SK-N-SH (cell line): Measurements from ENCODE around the gene PNN. TPM values are rescaled to one million over a fixed set of nuclear protein-coding genes. Genes with fewer than 3 reads are reported as not detected.

Experiments
- CTCF ChIA-PET: fragments of 300-600, 350-600 bp; formaldehyde crosslinking; extraction: SDS; loops from one replicate; lab custom pipeline; 2021; lab: Yijun Ruan, JAX
- POLR2A ChIA-PET: fragments of 350-600 bp; sonication (Branson Sonifier 250); formaldehyde crosslinking; extraction: SDS; loops from one replicate; lab custom pipeline; 2020; ENCODE audit warnings: antibody characterized with exemption, inconsistent platforms; lab: Yijun Ruan, JAX
- DNase-seq: peaks from one replicate; pipeline ENCODE4 v3.0.0; 2012
- H2AFZ ChIP-seq: fragments of 200-600 bp; sonication (generic); 2 replicates; pipeline ENCODE4 v1.8.1; 2016; ENCODE audit warnings: antibody characterized with exemption, mild to moderate bottlenecking, low read depth
- H3F3A ChIP-seq: fragments of 200-600 bp; sonication (generic); replicated peaks from 2 replicates; pipeline ENCODE3; 2016; ENCODE audit warnings: antibody characterized with exemption, mild to moderate bottlenecking; ENCODE audit not compliant: insufficient read depth
- H3K27ac ChIP-seq, 2 experiments: fragments of 200-500 bp in 1 of 2; fragments of 200-600 bp in 1 of 2; sonication (Bioruptor generic) in 1 of 2; sonication (generic), shearing (Covaris generic) in 1 of 2; 2 replicates each; pipeline versions ENCODE4 v1.5.1 to v1.6.1; 2014 to 2016; ENCODE audit warnings: low read depth in 2 of 2, inconsistent platforms in 1 of 2, low read length in 1 of 2, mild to moderate bottlenecking in 1 of 2, mixed read lengths in 1 of 2
- H3K27me3 ChIP-seq: fragments of 200-600 bp; sonication (generic), shearing (Covaris generic); 2 replicates; pipeline ENCODE4 v1.6.1; 2016; ENCODE audit warnings: mixed run types; ENCODE audit not compliant: insufficient read depth
- H3K36me3 ChIP-seq, 2 experiments: fragments of 200-500 bp in 1 of 2; fragments of 200-600 bp in 1 of 2; sonication (Bioruptor generic) in 1 of 2; sonication (generic) in 1 of 2; replicated peaks in 1 of 2; 2 replicates each; pipeline versions ENCODE3 to v1.5.1; 2014 to 2016; ENCODE audit warnings: low read length in 1 of 2, mild to moderate bottlenecking in 1 of 2; ENCODE audit not compliant: insufficient read depth in 2 of 2, control insufficient read depth in 1 of 2
- H3K4me1 ChIP-seq, 2 experiments: fragments of 200-500 bp in 1 of 2; fragments of 200-600 bp in 1 of 2; sonication (Bioruptor generic) in 1 of 2; sonication (generic), shearing (Covaris generic) in 1 of 2; 2 replicates each; pipeline versions ENCODE4 v1.5.1 to v1.6.1; 2014 to 2016; ENCODE audit warnings: low read depth in 1 of 2, low read length in 1 of 2, mixed run types in 1 of 2; ENCODE audit not compliant: insufficient read depth in 2 of 2, control insufficient read depth in 1 of 2
- H3K4me2 ChIP-seq: fragments of 200-600 bp; sonication (generic), shearing (Covaris generic); 2 replicates; pipeline ENCODE4 v1.6.1; 2017; ENCODE audit warnings: mixed run types
- H3K4me3 ChIP-seq, 2 experiments: fragments of 200-500 bp in 1 of 2; fragments of 200-600 bp in 1 of 2; sonication (Bioruptor generic) in 1 of 2; sonication (generic), shearing (Covaris generic) in 1 of 2; 2 replicates each; pipeline versions ENCODE4 v1.5.1 to v1.8.1; 2014 to 2016; ENCODE audit warnings: low read depth in 2 of 2, inconsistent platforms in 1 of 2, low read length in 1 of 2, mild to moderate bottlenecking in 1 of 2, mixed read lengths in 1 of 2, moderate library complexity in 1 of 2
- H3K79me2 ChIP-seq: fragments of 200-600 bp; sonication (generic); 2 replicates; pipeline ENCODE4 v1.8.1; 2017; ENCODE audit warnings: mild to moderate bottlenecking; ENCODE audit not compliant: insufficient read depth
- H3K9ac ChIP-seq: fragments of 200-600 bp; sonication (generic); 2 replicates; pipeline ENCODE4 v1.6.1; 2017; ENCODE audit warnings: mixed run types
- H3K9me2 ChIP-seq: fragments of 200-600 bp; sonication (generic); 2 replicates; pipeline ENCODE4 v1.6.1; 2017; ENCODE audit warnings: mixed run types
- H3K9me3 ChIP-seq: fragments of 200-600 bp; sonication (generic); 2 replicates; pipeline ENCODE4 v1.6.1; 2017; ENCODE audit warnings: mixed run types, mild to moderate bottlenecking, moderate library complexity
- H4K20me1 ChIP-seq: fragments of 200-600 bp; sonication (generic); 2 replicates; pipeline ENCODE4 v1.6.1; 2017; ENCODE audit warnings: mild to moderate bottlenecking, mixed run types; ENCODE audit not compliant: insufficient read depth
- CHD2 ChIP-seq: fragments of 150-350 bp; IDR thresholded peaks from 2 replicates; pipeline ENCODE4 v1.6.1; 2018; ENCODE audit warnings: low read length; ENCODE audit not compliant: partially characterized antibody
- ELF1 ChIP-seq: IDR thresholded peaks from 2 replicates; pipeline ENCODE4 v1.4.0; 2012
- EZH2phosphoT487 ChIP-seq: fragments of 200-600 bp; sonication (generic); IDR thresholded peaks from 2 replicates; pipeline ENCODE4 v1.6.1; 2017; ENCODE audit warnings: low read depth, mixed run types, mild to moderate bottlenecking, antibody characterized with exemption, moderate library complexity, borderline replicate concordance
- FOXJ3 ChIP-seq: sonication (generic); formaldehyde crosslinking; IDR thresholded peaks from 2 replicates; pipeline ENCODE4 v1.5.1; 2020; ENCODE audit warnings: mild to moderate bottlenecking, missing genetic modification reagents
- FOXM1 ChIP-seq: IDR thresholded peaks from 2 replicates; pipeline ENCODE4 v1.4.0; 2012; ENCODE audit warnings: low read depth, mild to moderate bottlenecking
- GABPA ChIP-seq: IDR thresholded peaks from 2 replicates; pipeline ENCODE4 v1.4.0; 2012; ENCODE audit warnings: low read depth, mild to moderate bottlenecking
- GATA2 ChIP-seq: sonication (generic); formaldehyde crosslinking; IDR thresholded peaks from 2 replicates; pipeline ENCODE4 v1.5.0; 2020; ENCODE audit warnings: mild to moderate bottlenecking, missing genetic modification reagents
- MEF2A ChIP-seq: IDR thresholded peaks from 2 replicates; pipeline ENCODE4 v1.4.0; 2012; ENCODE audit warnings: low read depth, borderline replicate concordance
- NFIC ChIP-seq: IDR thresholded peaks from 2 replicates; pipeline ENCODE4 v1.4.0; 2012; ENCODE audit warnings: borderline replicate concordance
- RAD21 ChIP-seq: IDR thresholded peaks from 2 replicates; pipeline ENCODE4 v1.6.1; 2012; ENCODE audit warnings: mild to moderate bottlenecking, low read length
- RFX5 ChIP-seq: IDR thresholded peaks from 2 replicates; pipeline ENCODE4 v1.6.1; 2012; ENCODE audit warnings: mild to moderate bottlenecking, improper control_type of control experiment, low read length
- RXRA ChIP-seq: IDR thresholded peaks from 2 replicates; pipeline ENCODE4 v1.4.0; 2012; ENCODE audit warnings: low read depth, mild to moderate bottlenecking, borderline replicate concordance
- SMC3 ChIP-seq: IDR thresholded peaks from 2 replicates; pipeline ENCODE4 v1.6.1; 2012; ENCODE audit warnings: low read depth, low read length, improper control_type of control experiment
- TAF1 ChIP-seq: IDR thresholded peaks from 2 replicates; pipeline ENCODE4 v1.6.1; 2012; ENCODE audit warnings: low read depth, mild to moderate bottlenecking, low read length, moderate library complexity, borderline replicate concordance
- TCF12 ChIP-seq: IDR thresholded peaks from 2 replicates; pipeline ENCODE4 v1.4.0; 2012
- YY1 ChIP-seq: IDR thresholded peaks from 2 replicates; pipeline ENCODE4 v1.4.0; 2012; ENCODE audit warnings: low read depth, mild to moderate bottlenecking
- WGBS: methylation state at CpG from one replicate; pipeline ENCODE4 v1.1.6; 2017; ENCODE audit warnings: low lambda C conversion rate; 5-methylcytosine and 5-hydroxymethylcytosine counted together
- polyA plus RNA-seq, 3 experiments: library from polyadenylated mRNA; depleted of rRNA; stranded (reverse); fragments of >200 nt; gene quantifications; 2 replicates each; pipeline ENCODE4 v1.2.3, GENCODE V29; 2012
- TF ChIP-seq, protein P1 (sequence below): fragments of 150-350 bp; IDR thresholded peaks from 2 replicates; pipeline ENCODE4 v1.6.1; 2017; ENCODE audit warnings: antibody characterized with exemption, low read length, low read depth, borderline replicate concordance
- TF ChIP-seq, protein P2 (sequence below): IDR thresholded peaks from 2 replicates; pipeline ENCODE4 v1.4.0; 2012; ENCODE audit warnings: low read depth, borderline replicate concordance
- TF ChIP-seq, protein P3 (sequence below): IDR thresholded peaks from 2 replicates; pipeline ENCODE4 v1.4.0; 2012; ENCODE audit warnings: low read depth

The PNN gene
- polyA plus RNA-seq, 1 of the 3 experiments (the other 2 are of a cell fraction), result 8.8 TPM

DNA sequence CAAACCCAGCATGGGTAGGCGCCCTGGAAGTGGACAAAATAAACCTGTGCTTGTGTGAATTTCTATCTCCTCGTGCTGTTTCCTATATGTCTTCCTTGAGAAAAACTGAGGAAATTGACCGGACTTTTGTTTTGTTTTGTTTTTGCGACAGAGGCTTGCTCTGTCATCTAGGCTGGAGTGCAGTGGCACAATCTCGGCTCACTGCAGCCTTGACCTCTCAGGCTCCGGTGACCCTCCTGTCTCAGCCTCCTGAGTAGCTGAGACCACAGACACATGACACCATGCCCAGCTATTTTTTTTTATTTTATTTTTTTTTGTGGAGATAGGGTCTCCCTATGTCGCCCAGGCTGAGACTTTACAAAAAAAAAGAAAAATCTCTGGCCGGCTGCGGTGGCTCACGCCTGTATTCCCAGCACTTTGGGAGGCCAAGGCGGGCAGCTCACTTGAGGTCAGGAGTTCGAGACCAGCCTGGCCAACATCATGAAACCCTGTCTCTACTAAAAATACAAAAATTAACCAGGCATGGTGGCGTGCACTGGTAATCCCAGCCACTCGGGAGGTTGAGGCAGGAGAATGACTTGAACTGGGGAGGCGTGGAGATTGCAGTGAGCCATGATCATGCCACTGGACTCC lies 36.2 kb downstream of the PNN start:
- TF ChIP-seq FOXM1, result no peak
- TF ChIP-seq GATA2 (CRISPR knock-in tag), result no peak
- TF ChIP-seq GABPA, result no peak
- no peak for TF ChIP-seq RFX5
- no peak for TF ChIP-seq TAF1
- no peak for TF ChIP-seq RAD21
- no peak for TF ChIP-seq EZH2phosphoT487
- TF ChIP-seq SMC3, result no peak
- TF ChIP-seq, protein P1, sequence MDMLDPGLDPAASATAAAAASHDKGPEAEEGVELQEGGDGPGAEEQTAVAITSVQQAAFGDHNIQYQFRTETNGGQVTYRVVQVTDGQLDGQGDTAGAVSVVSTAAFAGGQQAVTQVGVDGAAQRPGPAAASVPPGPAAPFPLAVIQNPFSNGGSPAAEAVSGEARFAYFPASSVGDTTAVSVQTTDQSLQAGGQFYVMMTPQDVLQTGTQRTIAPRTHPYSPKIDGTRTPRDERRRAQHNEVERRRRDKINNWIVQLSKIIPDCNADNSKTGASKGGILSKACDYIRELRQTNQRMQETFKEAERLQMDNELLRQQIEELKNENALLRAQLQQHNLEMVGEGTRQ, result no peak
- TF ChIP-seq CHD2, result no peak
- TF ChIP-seq TCF12, result no peak
- TF ChIP-seq, protein P2, sequence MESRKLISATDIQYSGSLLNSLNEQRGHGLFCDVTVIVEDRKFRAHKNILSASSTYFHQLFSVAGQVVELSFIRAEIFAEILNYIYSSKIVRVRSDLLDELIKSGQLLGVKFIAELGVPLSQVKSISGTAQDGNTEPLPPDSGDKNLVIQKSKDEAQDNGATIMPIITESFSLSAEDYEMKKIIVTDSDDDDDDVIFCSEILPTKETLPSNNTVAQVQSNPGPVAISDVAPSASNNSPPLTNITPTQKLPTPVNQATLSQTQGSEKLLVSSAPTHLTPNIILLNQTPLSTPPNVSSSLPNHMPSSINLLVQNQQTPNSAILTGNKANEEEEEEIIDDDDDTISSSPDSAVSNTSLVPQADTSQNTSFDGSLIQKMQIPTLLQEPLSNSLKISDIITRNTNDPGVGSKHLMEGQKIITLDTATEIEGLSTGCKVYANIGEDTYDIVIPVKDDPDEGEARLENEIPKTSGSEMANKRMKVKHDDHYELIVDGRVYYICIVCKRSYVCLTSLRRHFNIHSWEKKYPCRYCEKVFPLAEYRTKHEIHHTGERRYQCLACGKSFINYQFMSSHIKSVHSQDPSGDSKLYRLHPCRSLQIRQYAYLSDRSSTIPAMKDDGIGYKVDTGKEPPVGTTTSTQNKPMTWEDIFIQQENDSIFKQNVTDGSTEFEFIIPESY, result no peak
- no peak for TF ChIP-seq MEF2A
- no peak for TF ChIP-seq YY1
- no peak for TF ChIP-seq FOXJ3
- no peak for TF ChIP-seq ELF1
- TF ChIP-seq RXRA, result no peak
- TF ChIP-seq, protein P3, sequence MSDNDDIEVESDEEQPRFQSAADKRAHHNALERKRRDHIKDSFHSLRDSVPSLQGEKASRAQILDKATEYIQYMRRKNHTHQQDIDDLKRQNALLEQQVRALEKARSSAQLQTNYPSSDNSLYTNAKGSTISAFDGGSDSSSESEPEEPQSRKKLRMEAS, result no peak
- TF ChIP-seq NFIC, result no peak
- TF ChIP-seq, all 33 proteins: peak for 0
- Histone ChIP-seq H3K4me2 (no peak overlapping the region), H3K27me3 (no peaks in the 10 kb centered on the region), H3K9ac (no peak overlapping the region), H3K9me2 (no peaks in the 10 kb centered on the region), H3F3A (no peaks in the 10 kb centered on the region), H3K9me3 (no peaks in the 10 kb centered on the region), H3K27ac (no peak overlapping the region), H3K4me1 (no peaks in the 10 kb centered on the region), H4K20me1 (no peaks in the 10 kb centered on the region), H3K36me3 (no peaks in the 10 kb centered on the region), H3K4me3 (no peak overlapping the region), H3K79me2 (no peaks in the 10 kb centered on the region), H2AFZ (no peak overlapping the region)
- CTCF ChIA-PET, result no interaction called here
- POLR2A ChIA-PET, result no interaction called here
- DNase-seq, result no peak
- WGBS, result 88% methylated on average over 14 of the region's 15 CpGs
